ENCODE data around the gene EFNB2.

GRCh38 chr13:106471957-106472543 lies 63.4 kb downstream of the EFNB2 start:
- TF ChIP-seq, protein P1, sequence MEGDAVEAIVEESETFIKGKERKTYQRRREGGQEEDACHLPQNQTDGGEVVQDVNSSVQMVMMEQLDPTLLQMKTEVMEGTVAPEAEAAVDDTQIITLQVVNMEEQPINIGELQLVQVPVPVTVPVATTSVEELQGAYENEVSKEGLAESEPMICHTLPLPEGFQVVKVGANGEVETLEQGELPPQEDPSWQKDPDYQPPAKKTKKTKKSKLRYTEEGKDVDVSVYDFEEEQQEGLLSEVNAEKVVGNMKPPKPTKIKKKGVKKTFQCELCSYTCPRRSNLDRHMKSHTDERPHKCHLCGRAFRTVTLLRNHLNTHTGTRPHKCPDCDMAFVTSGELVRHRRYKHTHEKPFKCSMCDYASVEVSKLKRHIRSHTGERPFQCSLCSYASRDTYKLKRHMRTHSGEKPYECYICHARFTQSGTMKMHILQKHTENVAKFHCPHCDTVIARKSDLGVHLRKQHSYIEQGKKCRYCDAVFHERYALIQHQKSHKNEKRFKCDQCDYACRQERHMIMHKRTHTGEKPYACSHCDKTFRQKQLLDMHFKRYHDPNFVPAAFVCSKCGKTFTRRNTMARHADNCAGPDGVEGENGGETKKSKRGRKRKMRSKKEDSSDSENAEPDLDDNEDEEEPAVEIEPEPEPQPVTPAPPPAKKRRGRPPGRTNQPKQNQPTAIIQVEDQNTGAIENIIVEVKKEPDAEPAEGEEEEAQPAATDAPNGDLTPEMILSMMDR (tag by site-specific recombination; IDR thresholded peaks at IDR 0.05) = no peak
- TF ChIP-seq ZNF223 (tag by site-specific recombination; IDR thresholded peaks at IDR 0.05) (no peak), ZBTB21 (tag by site-specific recombination; IDR thresholded peaks at IDR 0.05) (no peak), ZNF24 (tag by site-specific recombination; IDR thresholded peaks at IDR 0.05) (no peak), ZSCAN18 (tag by site-specific recombination; IDR thresholded peaks at IDR 0.05) (no peak), ZNF48 (tag by site-specific recombination; IDR thresholded peaks at IDR 0.05) (no peak)
- TF ChIP-seq, protein P2, sequence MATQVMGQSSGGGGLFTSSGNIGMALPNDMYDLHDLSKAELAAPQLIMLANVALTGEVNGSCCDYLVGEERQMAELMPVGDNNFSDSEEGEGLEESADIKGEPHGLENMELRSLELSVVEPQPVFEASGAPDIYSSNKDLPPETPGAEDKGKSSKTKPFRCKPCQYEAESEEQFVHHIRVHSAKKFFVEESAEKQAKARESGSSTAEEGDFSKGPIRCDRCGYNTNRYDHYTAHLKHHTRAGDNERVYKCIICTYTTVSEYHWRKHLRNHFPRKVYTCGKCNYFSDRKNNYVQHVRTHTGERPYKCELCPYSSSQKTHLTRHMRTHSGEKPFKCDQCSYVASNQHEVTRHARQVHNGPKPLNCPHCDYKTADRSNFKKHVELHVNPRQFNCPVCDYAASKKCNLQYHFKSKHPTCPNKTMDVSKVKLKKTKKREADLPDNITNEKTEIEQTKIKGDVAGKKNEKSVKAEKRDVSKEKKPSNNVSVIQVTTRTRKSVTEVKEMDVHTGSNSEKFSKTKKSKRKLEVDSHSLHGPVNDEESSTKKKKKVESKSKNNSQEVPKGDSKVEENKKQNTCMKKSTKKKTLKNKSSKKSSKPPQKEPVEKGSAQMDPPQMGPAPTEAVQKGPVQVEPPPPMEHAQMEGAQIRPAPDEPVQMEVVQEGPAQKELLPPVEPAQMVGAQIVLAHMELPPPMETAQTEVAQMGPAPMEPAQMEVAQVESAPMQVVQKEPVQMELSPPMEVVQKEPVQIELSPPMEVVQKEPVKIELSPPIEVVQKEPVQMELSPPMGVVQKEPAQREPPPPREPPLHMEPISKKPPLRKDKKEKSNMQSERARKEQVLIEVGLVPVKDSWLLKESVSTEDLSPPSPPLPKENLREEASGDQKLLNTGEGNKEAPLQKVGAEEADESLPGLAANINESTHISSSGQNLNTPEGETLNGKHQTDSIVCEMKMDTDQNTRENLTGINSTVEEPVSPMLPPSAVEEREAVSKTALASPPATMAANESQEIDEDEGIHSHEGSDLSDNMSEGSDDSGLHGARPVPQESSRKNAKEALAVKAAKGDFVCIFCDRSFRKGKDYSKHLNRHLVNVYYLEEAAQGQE (tag by site-specific recombination; IDR thresholded peaks at IDR 0.05) = no peak
- TF ChIP-seq, protein P3, sequence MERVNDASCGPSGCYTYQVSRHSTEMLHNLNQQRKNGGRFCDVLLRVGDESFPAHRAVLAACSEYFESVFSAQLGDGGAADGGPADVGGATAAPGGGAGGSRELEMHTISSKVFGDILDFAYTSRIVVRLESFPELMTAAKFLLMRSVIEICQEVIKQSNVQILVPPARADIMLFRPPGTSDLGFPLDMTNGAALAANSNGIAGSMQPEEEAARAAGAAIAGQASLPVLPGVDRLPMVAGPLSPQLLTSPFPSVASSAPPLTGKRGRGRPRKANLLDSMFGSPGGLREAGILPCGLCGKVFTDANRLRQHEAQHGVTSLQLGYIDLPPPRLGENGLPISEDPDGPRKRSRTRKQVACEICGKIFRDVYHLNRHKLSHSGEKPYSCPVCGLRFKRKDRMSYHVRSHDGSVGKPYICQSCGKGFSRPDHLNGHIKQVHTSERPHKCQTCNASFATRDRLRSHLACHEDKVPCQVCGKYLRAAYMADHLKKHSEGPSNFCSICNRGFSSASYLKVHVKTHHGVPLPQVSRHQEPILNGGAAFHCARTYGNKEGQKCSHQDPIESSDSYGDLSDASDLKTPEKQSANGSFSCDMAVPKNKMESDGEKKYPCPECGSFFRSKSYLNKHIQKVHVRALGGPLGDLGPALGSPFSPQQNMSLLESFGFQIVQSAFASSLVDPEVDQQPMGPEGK (tag by site-specific recombination; IDR thresholded peaks at IDR 0.05) = no peak; the same call in 1 of the 2 replicates
